H1 (cell line): ENCODE results near the gene GRAMD1B. TPM values are rescaled to one million over a fixed set of nuclear protein-coding genes. Genes with fewer than 3 reads are reported as not detected.

Experiments used
- CTCF ChIA-PET: fragments of 300-600 bp; sonication (Branson Sonifier 250); formaldehyde crosslinking; loops from one replicate; lab custom pipeline; 2021; ENCODE audit not compliant: partially characterized antibody; lab: Charles Lee
- POLR2A ChIA-PET: fragments of 300-600 bp; sonication (Branson Sonifier 250); formaldehyde crosslinking; loops from one replicate; lab custom pipeline; 2021; ENCODE audit warnings: inconsistent platforms; ENCODE audit not compliant: partially characterized antibody; lab: Charles Lee
- DNase-seq, 2 experiments: peaks; one replicate each; pipeline versions ENCODE4 v3.0.0 to v3.0.0-alpha.2; 2010 to 2022; ENCODE audit warnings: low spot score in 2 of 2, low read depth in 1 of 2, mixed read lengths in 1 of 2
- FAIRE-seq: peaks from 2 replicates; lab custom pipeline; 2011; peaks lifted over from hg19 to GRCh38; lab: Jason Lieb, UNC
- H2AFZ ChIP-seq: 2 replicates; pipeline ENCODE4 v1.8.1; 2012; ENCODE audit warnings: low read length, inconsistent platforms
- H2AK5ac ChIP-seq: 2 replicates; pipeline ENCODE4 v1.6.1; 2013; ENCODE audit warnings: low read depth, low read length
- H2BK120ac ChIP-seq: replicated peaks from 2 replicates; pipeline ENCODE3; 2013; ENCODE audit warnings: low read depth, low read length, inconsistent platforms
- H2BK12ac ChIP-seq: 2 replicates; pipeline ENCODE4 v1.6.1; 2013; ENCODE audit warnings: low read depth, low read length
- H2BK15ac ChIP-seq: 2 replicates; pipeline ENCODE4 v1.6.1; 2013; ENCODE audit warnings: low read length
- H2BK20ac ChIP-seq: 2 replicates; pipeline ENCODE4 v1.6.1; 2013; ENCODE audit warnings: low read length
- H2BK5ac ChIP-seq: 2 replicates; pipeline ENCODE4 v1.6.1; 2013; ENCODE audit warnings: low read depth, low read length
- H3K14ac ChIP-seq: 2 replicates; pipeline ENCODE4 v1.6.1; 2013; ENCODE audit warnings: inconsistent platforms; ENCODE audit not compliant: insufficient read length
- H3K18ac ChIP-seq: 2 replicates; pipeline ENCODE4 v1.6.1; 2013; ENCODE audit warnings: low read length; ENCODE audit errors: extremely low read depth
- H3K23ac ChIP-seq: 2 replicates; pipeline ENCODE4 v1.6.1; 2013; ENCODE audit warnings: inconsistent platforms; ENCODE audit not compliant: insufficient read length
- H3K23me2 ChIP-seq: 2 replicates; pipeline ENCODE4 v1.6.1; 2013; ENCODE audit warnings: low read depth, low read length
- H3K27ac ChIP-seq: 2 replicates; pipeline ENCODE4 v1.6.1; 2011; ENCODE audit warnings: low read depth, low read length, inconsistent platforms
- H3K27me3 ChIP-seq, 4 experiments: replicated peaks in 1 of 4; 1 replicate in 1 of 4; 2 replicates in 3 of 4; pipeline versions ENCODE4 v1.6.1 to v1.8.1; 2011 to 2013; ENCODE audit warnings: low read length in 3 of 4, mild to moderate bottlenecking in 3 of 4, inconsistent platforms in 2 of 4, mixed read lengths in 2 of 4, moderate library complexity in 1 of 4; ENCODE audit not compliant: control insufficient read depth in 3 of 4, insufficient read depth in 3 of 4; ENCODE audit errors: extremely low read depth in 1 of 4
- H3K36me3 ChIP-seq, 4 experiments: 2 replicates each; pipeline versions ENCODE4 v1.6.1 to v1.8.1; 2011 to 2013; ENCODE audit warnings: mild to moderate bottlenecking in 4 of 4, low read length in 3 of 4, moderate library complexity in 2 of 4, control low read depth in 1 of 4, inconsistent platforms in 1 of 4; ENCODE audit not compliant: insufficient read depth in 4 of 4, control insufficient read depth in 2 of 4
- H3K4ac ChIP-seq: replicated peaks from 2 replicates; pipeline ENCODE3; 2013; ENCODE audit warnings: low read length, low read depth, mixed read lengths, inconsistent platforms; ENCODE audit not compliant: insufficient read length
- H3K4me1 ChIP-seq, 4 experiments: replicated peaks in 1 of 4; 1 replicate in 1 of 4; 2 replicates in 3 of 4; pipeline versions ENCODE4 v1.6.1 to v1.8.1; 2011 to 2013; ENCODE audit warnings: low read length in 3 of 4, inconsistent platforms in 2 of 4, mixed read lengths in 1 of 4; ENCODE audit not compliant: insufficient read depth in 4 of 4, control insufficient read depth in 3 of 4
- H3K4me2 ChIP-seq, 2 experiments: 2 replicates each; pipeline versions ENCODE4 v1.6.1 to v1.8.1; 2011 to 2013; ENCODE audit warnings: low read depth in 2 of 2, low read length in 2 of 2, control low read depth in 1 of 2, inconsistent platforms in 1 of 2, mild to moderate bottlenecking in 1 of 2; ENCODE audit not compliant: insufficient read depth in 1 of 2
- H3K4me3 ChIP-seq, 4 experiments: fragments of 200-600, 300-600 bp in 1 of 4; sonication (generic), shearing (Covaris generic), sonication (Bioruptor Twin) in 1 of 4; 2 replicates each; pipeline versions ENCODE4 v1.5.1 to v1.8.1; 2011 to 2016; ENCODE audit warnings: low read length in 4 of 4, low read depth in 3 of 4, control low read depth in 2 of 4, inconsistent platforms in 2 of 4, mild to moderate bottlenecking in 2 of 4, mixed read lengths in 1 of 4, moderate library complexity in 1 of 4; ENCODE audit not compliant: insufficient read depth in 2 of 4; ENCODE audit errors: extremely low read depth in 1 of 4
- H3K56ac ChIP-seq: replicated peaks from 2 replicates; pipeline ENCODE3; 2013; ENCODE audit warnings: low read depth, mild to moderate bottlenecking, mixed read lengths, low read length, inconsistent platforms; ENCODE audit not compliant: insufficient read length
- H3K79me1 ChIP-seq: 2 replicates; pipeline ENCODE4 v1.6.1; 2013; ENCODE audit warnings: low read depth, low read length, control low read depth
- H3K79me2 ChIP-seq, 2 experiments: 2 replicates each; pipeline versions ENCODE4 v1.6.1 to v1.8.1; 2012 to 2013; ENCODE audit warnings: low read length in 2 of 2, mild to moderate bottlenecking in 2 of 2, inconsistent platforms in 1 of 2; ENCODE audit not compliant: insufficient read depth in 2 of 2, control insufficient read depth in 1 of 2
- H3K9ac ChIP-seq, 4 experiments: replicated peaks in 1 of 4; 1 replicate in 1 of 4; 2 replicates in 3 of 4; pipeline versions ENCODE4 v1.6.1 to v1.8.1; 2011 to 2013; ENCODE audit warnings: low read depth in 3 of 4, low read length in 3 of 4, control low read depth in 2 of 4, mild to moderate bottlenecking in 2 of 4, moderate library complexity in 2 of 4, inconsistent platforms in 1 of 4; ENCODE audit errors: extremely low read depth in 1 of 4
- H3K9me3 ChIP-seq, 2 experiments: 2 replicates each; pipeline versions ENCODE4 v1.6.1 to v1.8.1; 2012 to 2013; ENCODE audit warnings: mild to moderate bottlenecking in 2 of 2, moderate library complexity in 2 of 2, control low read depth in 1 of 2, inconsistent platforms in 1 of 2, low read depth in 1 of 2, low read length in 1 of 2, mixed read lengths in 1 of 2; ENCODE audit not compliant: insufficient read depth in 2 of 2
- H4K20me1 ChIP-seq, 2 experiments: replicated peaks in 1 of 2; 2 replicates each; pipeline versions ENCODE3 to v1.8.1; 2011 to 2013; ENCODE audit warnings: inconsistent platforms in 2 of 2, low read length in 2 of 2, mild to moderate bottlenecking in 1 of 2; ENCODE audit not compliant: insufficient read depth in 2 of 2, control insufficient read depth in 1 of 2
- H4K5ac ChIP-seq: 2 replicates; pipeline ENCODE4 v1.6.1; 2013; ENCODE audit warnings: low read length, low read depth, mixed read lengths, inconsistent platforms; ENCODE audit not compliant: insufficient read length
- H4K8ac ChIP-seq: 2 replicates; pipeline ENCODE4 v1.8.0; 2013; ENCODE audit warnings: mild to moderate bottlenecking, moderate library complexity, low read length, inconsistent platforms; ENCODE audit not compliant: insufficient read depth; ENCODE audit errors: extremely low read depth
- H4K91ac ChIP-seq: replicated peaks from 2 replicates; pipeline ENCODE3; 2013; ENCODE audit warnings: low read length, mixed read lengths, inconsistent platforms; ENCODE audit not compliant: insufficient read length
- PHF8 ChIP-seq: fragments of 200-600 bp; sonication (generic); conservative IDR thresholded peaks from 2 replicates; pipeline ENCODE4 v1.7.1; 2012; ENCODE audit warnings: low read depth, mild to moderate bottlenecking, inconsistent platforms, low read length, moderate library complexity
- WGBS, 2 experiments: shearing (Covaris generic) in 1 of 2; methylation state at CpG; one replicate each; pipeline versions ENCODE4 v1.1.6 to v1.1.7; 2013 to 2015; ENCODE audit warnings: low lambda C conversion rate in 2 of 2, mixed read lengths in 2 of 2, inconsistent platforms in 1 of 2, low coverage in 1 of 2, missing lambda C conversion rate in 1 of 2; ENCODE audit not compliant: insufficient replicate concordance in 2 of 2, insufficient coverage in 1 of 2, insufficient read length in 1 of 2; ENCODE audit errors: extremely low coverage in 1 of 2, missing lambda C conversion rate in 1 of 2; 5-methylcytosine and 5-hydroxymethylcytosine counted together
- polyA plus RNA-seq, 7 experiments: library from polyadenylated mRNA; depleted of rRNA in 3 of 7; stranded (reverse) in 5 of 7; unstranded in 2 of 7; fragments of >200 nt in 5 of 7; fragments of 200-250 nt in 2 of 7; gene quantifications; 1 replicate in 5 of 7; 2 replicates in 1 of 7; 4 replicates in 1 of 7; pipeline versions ENCODE4 v1.2.1 to v1.2.3, GENCODE V29; 2011 to 2013; ENCODE audit warnings: missing spikeins in 2 of 7, mixed read lengths in 2 of 7
- total RNA-seq: library from RNA; stranded (reverse); fragmentation: NEBNext Ultra II Directional; extraction: Animal tissue kit (Norgen Biotek cat#: 25700); gene quantifications from 2 replicates; pipeline ENCODE4 v1.2.1, GENCODE V29; 2021

The GRAMD1B gene
- total and polyA plus RNA-seq, 2 of the 8 experiments (the other 6 are each of a cell fraction or from before 2014, with no cell fraction given), result 10.1 to 21.2 TPM

GRCh38 chr11:123483058-123483457, 53.0 kb downstream of the GRAMD1B start:
- no peak overlapping the region for H2BK12ac ChIP-seq
- H3K27ac ChIP-seq, result no peak overlapping the region
- no peak for FAIRE-seq
- H3K4ac ChIP-seq, result no peak overlapping the region
- peaks cover 2 to 11% (median 4%) of the 10 kb centered on the region in 4 experiments; a peak in 6 of 7 replicates for H3K4me1 ChIP-seq
- 92% methylated on average over 8 of the region's 8 CpGs; no CpG with 5 or more reads in 1 of the 2 experiments for WGBS, 2 experiments
- H3K79me1 ChIP-seq, result no peaks in the 10 kb centered on the region
- ChIA-PET CTCF (interaction anchor here (0.6 to 1.9 kb wide), 4 partner anchors 32 to 1293 kb away, joined by 3 to 7 read pairs (median 3); no protein-coding TSS in a partner anchor), POLR2A (no interaction called here)
- no peaks in the 10 kb centered on the region for H3K27me3 ChIP-seq
- H3K4me3 ChIP-seq, result no peak overlapping the region
- H2BK120ac ChIP-seq, result no peak overlapping the region
- no peak overlapping the region for H2BK5ac ChIP-seq
- no peaks in the 10 kb centered on the region for H3K36me3 ChIP-seq
- no peak overlapping the region for H3K4me2 ChIP-seq
- no peak overlapping the region for H3K18ac ChIP-seq
- no peak overlapping the region for H3K14ac ChIP-seq
- no peaks in the 10 kb centered on the region for H4K20me1 ChIP-seq
- H2AK5ac ChIP-seq, result no peak overlapping the region
- no peaks in the 10 kb centered on the region for H3K9me3 ChIP-seq
- H4K8ac ChIP-seq, result no peak overlapping the region
- no peaks in the 10 kb centered on the region for H3K23me2 ChIP-seq
- no peak overlapping the region for H2BK15ac ChIP-seq
- no peak overlapping the region for H4K91ac ChIP-seq
- peaks cover 0 to 3% of the 10 kb centered on the region in 2 experiments; a peak in 1 of 4 replicates for H3K79me2 ChIP-seq
- H4K5ac ChIP-seq, result no peak overlapping the region
- H3K9ac ChIP-seq, result no peak overlapping the region
- DNase-seq, result no peak
- no peak overlapping the region for H2BK20ac ChIP-seq
- no peak for TF ChIP-seq PHF8
- H3K23ac ChIP-seq, result no peak overlapping the region
- no peak overlapping the region for H2AFZ ChIP-seq
- H3K56ac ChIP-seq, result no peak overlapping the region
